HG03097 (cell line): Measurements from ENCODE around the gene CYP1A2.
"Not testable (repeated sequence)": the region's sequence is repeated elsewhere in the genome, so short reads cannot be mapped to it uniquely, and the experiment has no call there.

Experiments used
- ATAC-seq: cut with Tn5 transposase; IDR thresholded peaks from one replicate; pipeline ENCODE4 v1.9.1; 2021; ENCODE audit not compliant: unreplicated experiment, low FRiP score

The CYP1A2 gene

DNA sequence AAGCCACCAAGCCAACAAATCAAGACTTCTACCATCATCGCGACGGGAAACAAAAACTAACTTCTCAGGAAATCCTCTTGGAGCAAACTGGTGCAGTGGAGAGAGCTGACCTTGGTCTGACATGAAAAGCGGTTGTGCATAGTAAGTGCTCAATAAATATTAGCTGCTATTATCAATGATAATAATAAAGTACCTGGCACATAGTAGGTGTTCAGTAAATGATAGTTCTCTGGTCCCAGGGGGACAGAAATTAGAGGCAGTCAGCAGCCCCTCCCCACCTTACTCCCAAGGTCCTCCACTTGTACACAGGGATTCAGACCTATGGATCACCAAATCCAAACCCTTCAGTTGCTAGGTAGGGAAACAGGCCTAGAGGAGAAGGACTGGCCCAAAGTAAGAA lies 27.2 kb downstream of the CYP1A2 start:
- ATAC-seq: no peak

DNA sequence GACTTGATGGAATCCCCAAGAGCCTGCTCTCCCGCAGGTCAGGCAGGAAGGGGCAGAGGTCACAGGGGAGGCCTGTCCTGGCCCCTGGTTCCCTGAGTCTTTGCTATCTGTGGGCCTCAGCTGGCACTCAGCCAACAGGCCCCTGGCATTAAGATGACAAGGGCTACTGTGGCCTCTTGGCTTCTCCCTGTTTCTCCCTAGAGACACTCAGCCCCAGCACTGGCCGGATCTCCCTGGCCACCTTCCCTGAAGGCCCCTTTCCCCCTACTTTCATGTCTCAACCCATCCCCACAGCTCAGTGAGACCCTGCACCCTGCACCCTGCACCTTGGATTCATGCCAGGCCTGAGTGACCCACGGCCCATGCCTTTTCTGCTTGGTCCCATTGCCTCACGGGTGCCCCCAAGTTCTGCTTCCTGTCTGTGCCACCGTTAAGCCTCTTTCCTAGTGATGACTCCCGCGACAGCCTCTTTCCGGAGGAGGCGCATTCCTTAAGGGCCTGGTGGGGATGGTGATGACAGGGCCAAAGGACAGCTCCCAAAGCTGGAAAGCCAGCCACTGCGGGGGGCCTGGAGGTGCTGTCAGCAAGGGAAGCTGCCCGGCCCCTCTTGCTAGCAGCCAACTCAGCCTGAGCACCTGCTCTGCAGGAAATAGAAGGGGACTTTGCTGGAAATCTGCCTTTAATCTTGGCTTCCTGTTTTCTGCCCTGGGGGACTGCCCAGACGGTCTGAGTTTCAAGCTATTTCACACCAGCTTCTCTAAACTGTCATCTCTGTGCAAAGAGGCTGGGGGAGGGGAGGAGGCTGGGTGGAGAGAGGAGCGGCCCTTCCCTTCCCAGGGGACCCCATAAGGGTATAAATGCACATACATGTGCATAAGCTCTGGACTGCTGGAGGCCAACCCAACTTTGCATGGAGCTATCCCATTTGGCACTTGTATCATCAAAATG lies 28.4 kb downstream of the CYP1A2 start:
- peak; percentile 40 for ATAC-seq

DNA sequence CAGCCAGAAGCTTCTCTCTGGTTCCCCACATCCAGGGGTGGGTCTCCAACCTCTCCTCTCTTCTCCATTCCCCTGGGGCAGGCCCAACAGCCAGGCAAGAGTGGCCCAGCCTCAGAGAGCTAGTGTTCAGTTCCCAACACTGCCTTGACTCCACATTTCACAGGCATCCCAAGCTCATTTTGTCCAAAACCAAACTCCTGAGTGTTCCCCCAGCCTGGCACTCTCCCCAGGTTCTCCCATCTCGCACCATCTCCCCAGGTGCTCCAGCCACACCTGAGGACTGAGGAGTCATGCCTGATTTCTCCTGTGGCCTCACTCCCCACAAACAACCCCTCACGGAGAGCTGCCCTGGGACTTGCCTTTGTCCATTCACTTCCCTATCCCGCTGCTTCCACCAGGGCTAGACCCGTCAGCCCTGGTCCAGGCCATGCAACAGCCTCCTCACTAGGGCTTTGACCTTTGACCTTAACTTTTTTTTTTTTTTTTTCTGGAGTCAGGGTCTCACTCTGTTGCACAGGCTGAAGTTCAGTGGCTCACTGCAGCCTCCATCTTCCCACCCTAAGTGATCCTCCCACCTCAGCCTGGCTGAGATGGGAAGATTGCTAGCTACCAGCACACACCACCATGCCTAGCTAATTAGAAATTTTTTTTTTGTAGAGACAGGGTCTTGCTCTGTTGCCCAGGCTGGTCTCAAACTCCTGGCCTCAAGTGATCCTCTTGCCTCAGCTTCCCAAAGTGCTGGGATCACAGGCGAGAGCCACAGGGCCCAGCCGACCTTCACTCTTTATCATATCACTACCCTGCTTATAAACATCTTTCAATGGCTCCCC lies 29.3 kb downstream of the CYP1A2 start:
- no peak for ATAC-seq

DNA sequence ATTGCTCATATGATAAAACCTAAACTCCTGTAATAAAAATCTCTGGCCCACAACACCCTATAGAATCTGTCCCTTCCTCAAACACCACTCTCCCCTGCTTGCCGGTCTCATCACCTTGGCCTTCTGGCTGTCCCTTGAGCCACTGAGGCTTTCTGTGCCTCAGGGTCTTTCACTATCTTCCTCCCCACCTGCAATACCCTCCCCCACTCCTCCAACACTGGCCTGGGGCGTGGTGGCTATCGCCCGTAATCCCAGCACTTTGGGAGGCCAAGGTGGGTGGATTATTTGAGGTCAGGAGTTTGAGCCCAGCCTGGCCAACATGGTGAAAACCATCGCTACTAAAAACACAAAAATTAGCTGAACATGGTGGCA lies 29.9 kb downstream of the CYP1A2 start:
- ATAC-seq: no peak

DNA sequence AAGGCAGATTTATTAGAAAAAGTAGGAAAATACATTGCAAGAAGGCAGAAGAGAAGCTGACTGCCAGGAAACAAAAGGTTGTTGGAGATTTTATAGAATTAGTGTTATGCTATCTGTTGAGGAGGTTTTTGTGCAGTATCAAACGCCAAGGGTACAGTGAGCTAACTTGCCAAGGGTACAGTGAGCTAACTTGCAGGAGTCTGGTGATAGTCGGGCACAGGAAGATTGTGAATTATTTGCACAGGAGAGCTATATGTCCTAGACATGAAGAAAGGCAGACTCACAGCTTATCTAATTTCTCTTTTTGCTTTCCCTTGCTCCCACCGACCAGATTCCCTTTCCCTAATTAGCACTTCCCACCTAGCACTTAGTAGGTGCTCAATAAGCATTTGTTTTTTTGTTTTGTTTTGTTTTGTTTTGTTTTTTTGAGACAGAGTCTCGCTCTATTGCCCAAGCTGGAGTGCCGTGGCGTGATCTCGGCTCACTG lies 30.6 kb downstream of the CYP1A2 start:
- no peak for ATAC-seq

DNA sequence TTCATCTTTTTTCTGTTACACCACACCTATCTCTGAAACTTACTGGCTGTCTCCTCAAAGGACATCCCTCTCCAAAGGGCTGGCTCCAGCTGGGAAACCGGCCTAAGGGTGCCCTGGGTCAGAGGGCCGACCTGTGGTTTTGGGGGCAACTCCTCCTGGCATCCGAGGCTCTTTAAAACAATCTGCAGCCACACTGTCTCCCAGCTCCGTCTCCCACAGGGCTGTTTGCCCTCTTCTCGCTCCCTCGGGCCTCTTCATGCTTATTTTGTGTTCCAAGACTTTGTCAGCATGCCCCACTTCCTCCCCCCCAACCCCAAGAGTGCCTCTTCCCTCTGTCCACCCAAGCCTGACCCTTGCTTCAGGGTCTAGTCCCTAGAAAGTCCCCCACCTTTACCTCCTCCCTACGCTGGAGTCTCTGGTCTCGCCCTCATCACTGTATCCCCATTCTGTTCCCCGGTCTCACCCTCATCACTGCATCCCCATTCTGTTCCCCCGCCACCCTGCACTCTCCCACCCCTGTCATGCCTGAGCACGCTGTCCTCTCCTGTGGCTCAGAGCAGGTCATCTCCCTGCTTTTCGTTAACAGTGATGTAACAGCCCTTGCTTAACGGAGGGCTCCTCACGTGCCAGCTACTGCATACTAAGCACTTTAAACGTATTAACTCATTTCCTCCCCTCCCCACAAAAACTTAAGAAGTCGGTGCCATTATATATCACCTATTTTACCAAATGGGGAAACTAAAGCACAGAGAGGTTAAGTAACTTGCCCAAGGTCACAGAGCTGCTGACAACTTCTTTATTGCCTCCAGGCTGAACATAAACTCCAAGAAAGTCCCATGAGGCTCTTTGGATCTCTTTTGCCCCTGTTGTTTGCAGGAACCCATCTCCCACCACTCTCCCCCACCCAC lies 32.1 kb downstream of the CYP1A2 start:
- ATAC-seq: no peak

DNA sequence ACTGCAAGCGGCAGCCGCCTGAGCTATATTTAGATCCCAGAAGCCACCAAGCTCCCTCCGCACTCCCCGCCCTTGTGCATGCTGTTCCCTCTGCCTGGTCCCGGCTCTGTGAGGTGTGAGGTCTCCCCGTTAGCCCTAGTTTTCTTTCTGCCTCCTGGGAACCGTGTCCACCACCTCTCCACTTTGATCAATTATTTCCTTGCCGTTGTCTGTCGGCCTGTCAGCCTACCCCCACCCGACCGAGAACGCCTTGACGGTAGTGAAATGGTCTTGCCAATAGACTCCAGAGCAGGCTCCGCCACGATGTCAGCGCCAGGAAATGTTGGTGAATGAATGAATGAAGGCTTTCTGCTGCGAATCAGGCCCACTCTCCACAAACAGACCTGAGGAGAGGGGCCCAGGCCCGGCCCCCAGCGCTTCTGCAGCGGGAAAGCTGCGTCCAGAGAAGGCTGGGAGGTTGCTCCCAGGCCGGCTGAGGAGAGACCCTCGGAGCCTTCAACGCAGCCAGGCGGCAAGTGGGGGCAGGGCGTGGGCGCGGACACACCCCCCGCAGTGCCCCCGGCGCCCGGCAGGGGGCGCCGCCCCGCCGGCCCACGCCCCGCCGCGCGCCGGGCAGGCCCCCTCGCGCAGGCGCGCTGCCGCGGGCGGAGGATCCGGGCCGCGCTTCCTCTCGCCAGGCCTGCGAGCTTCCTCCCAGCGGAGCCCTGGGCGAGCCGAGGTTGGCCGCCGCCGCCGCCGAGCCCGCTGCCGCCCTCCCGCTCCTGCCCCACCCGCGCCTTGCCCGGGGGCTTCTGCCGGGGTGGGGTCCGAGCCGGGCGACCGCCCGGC lies 33.0 kb downstream of the CYP1A2 start, which contains the start of gene CSK:
TSS of gene CSK (plus strand) at position 650 of the 828 bp plus-strand sequence. CDS start 16,218 bp downstream, outside the sequence.
- ATAC-seq: peak; percentile 30

DNA sequence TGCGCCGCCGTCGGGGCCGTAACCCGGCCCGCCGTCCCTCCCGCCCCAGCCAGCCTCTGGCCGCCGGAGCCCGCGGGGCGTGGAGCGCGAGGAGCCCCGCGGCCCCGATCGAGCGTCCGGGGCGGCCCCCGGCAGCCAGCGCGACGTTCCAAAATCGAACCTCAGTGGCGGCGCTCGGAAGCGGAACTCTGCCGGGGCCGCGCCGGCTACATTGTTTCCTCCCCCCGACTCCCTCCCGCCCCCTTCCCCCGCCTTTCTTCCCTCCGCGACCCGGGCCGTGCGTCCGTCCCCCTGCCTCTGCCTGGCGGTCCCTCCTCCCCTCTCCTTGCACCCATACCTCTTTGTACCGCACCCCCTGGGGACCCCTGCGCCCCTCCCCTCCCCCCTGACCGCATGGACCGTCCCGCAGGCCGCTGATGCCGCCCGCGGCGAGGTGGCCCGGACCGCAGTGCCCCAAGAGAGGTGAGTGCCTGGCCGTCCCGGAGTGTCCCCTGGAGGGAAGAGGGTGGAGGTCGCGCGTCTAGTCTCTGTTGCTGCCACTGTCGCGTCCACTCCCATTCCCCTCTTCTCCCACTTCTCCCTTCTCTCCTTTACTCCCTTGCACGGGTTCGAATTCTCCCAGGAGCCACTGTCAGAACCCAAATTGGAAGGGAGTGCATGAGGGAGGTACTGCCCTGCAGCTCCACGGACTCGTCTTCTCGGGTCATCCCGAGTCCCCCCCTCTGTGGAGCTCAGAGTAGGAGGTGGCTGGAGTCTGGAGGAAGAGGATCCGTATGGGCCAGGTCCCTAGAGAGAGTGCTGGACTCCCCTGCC lies 33.8 kb downstream of the CYP1A2 start:
- peak; percentile 5 for ATAC-seq

DNA sequence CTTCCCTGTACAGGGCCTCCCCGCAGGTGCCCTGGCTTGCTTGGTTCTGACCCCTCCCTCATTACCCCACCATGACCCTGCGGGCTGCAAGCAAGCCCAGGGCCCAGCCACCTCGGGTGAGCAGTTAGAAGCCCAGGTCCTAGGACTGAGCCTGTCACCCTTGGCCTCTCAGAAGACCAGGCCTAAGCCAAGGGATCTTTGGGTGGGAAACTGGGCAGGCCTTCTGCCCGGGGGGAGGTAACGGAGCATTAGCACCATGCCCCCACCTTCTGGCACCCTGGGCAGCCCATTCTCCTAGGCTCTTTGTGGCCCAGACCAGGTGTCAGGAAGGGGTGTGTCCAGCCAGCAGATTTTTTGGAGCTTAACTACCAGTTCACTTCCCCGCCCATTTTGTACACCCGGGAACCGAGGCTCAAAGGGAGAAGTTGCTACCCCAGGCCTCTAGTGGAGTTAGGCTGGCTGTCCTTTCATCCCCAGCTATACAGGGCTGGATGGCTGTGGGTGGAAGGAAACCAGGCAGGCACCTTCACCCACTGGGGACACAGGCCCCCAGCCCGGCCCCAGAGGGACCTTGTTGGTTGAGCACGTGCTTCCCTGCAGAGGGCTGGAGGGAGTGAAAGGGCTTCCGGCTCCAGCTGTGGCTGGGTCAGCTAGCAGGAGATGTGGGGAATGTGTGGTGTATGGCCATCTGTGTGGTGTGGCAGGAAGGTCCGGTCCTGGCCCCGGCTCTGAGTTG lies 34.6 kb downstream of the CYP1A2 start:
- ATAC-seq: no peak

DNA sequence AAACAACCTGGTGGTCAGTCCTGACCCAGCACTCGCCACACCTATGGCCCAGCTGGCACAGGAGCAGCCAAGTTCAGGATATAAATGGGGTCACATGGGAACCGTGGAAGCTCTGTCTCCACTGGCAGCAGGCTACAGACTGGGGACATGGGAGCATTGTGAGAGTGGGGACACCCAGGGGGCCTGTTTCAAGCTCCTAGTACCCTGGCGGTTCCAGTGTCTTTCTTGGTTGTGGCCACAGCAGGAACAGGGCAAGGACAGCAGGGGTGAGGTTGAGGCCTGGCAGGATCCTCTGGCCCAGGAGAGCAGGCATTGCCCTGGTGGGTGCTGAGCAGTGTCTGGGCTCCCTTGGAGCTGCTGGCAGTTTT lies 35.1 kb downstream of the CYP1A2 start:
- ATAC-seq: no peak

DNA sequence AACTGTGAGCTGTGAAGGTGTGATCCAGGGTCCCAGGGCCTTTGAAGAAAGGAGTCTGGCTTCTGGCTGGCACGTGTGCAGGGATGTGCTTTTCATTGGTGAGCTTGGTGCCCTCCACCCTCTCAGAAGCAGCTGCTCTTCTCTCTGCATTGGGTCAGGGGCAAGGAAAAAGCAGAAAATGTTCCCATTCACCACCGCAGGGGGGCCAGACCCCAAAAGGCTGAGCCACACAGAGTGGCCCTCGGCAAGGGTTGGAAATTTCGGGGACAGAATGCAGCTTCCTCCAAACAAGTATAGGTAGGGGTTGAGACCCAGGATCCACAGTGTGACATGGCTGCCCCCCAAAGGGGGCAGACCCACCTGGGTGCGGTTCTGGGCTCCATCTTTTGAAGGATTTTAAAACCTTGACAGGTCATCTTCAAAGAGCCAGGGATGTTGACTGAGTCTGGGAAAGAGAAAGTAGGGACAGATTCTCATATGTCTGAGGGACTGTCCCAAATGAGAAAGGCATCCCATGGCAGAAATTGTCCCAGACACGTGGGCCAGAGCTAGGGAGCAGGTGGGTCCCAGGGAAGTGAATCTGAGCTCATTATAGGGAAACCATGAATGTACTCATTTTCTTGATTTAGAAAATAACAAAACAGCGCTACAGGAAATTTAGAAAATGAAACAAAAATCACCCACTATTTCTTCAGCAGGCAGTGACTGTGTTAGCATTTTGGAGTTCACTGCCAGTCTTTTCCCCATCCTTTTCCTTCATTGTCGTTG lies 36.0 kb downstream of the CYP1A2 start:
- ATAC-seq: no peak

DNA sequence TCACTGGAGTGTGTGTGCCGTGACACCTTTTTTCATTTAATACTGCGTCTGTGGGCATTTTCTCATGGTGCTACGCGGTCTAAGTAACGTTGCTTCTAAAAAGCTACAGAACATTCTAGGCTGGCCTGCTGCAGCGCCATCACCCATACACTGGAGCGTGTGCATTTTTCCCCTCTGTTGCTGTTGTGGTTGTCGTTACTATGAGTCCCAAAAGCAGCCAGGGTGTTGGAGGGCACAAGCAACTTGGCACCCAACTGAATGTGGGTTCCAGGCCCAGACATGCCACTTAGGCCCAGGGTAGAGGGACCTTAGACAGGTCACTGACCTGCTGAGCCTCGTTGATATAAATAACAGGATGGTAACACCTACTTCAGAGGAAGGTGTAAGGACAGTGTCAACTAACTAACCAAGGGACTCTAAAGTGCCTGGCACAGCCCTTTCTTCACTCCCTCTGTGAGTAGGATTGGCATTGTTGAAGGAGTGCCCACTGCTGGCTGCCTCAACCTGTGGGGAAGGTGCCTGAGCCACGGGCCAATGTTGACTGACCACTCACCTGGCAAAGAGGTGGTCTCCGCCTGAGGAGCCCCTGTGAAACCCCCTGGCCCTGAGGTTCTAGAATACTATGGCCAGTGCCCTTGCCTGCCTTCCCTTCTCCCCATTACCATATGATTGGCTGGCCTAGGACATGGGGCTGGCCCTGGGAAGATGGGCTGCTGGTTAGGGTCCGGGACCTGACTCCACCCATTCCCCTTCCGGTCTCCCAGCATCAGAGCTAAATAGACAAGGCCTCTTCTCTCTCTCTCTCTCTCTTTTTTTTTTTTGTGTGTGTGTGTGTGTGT lies 36.8 kb downstream of the CYP1A2 start:
- ATAC-seq: no peak

DNA sequence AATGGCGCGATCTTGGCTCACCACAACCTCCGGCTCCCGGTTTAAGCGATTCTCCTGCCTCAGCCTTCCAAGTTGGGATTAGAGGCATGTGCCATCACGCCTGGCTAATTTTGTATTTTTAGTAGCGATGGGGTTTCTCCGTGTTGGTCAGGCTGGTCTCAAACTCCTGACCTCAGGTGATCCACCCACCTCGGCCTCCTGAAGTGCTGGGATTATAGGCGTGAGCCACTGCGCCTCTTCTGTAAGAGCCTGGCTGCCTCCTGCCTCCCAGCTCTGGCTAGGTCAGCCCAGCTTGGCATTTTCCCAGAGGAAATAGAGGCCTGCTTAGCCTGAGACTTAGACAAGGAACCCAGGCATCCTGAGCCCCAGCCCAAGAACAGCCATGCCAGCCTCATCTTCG lies 37.4 kb downstream of the CYP1A2 start:
- ATAC-seq: not testable (repeated sequence)

DNA sequence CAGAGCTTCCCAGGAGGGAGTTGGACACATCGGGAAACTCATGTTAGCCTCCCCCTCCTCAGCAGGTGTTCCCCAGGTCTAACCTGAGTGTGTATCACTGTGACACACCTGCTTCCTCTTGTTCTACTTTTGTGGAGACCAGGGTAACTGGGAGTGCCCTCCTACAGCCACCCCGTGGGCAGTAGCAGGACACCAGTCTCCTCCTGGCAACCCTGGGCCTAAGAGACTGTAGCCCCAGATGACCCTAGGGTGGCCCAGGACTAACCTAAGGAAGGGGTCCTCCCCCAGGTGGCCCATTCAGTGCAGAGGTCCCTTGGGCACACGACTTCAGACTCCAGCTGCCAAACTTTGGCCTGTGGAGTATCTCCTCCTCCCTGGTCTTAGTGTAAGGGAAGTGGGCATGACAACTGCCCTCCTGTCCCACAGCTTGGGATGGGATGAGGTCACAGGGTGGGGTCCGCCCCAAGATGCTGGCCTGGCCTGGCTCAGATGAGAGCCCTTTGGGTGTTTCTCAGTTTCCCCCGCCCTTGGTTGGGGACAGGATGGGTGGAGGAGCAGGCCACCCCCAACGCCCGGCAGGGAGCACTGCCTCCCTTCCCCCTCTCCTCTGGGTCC lies 38.0 kb downstream of the CYP1A2 start:
- no peak for ATAC-seq

DNA sequence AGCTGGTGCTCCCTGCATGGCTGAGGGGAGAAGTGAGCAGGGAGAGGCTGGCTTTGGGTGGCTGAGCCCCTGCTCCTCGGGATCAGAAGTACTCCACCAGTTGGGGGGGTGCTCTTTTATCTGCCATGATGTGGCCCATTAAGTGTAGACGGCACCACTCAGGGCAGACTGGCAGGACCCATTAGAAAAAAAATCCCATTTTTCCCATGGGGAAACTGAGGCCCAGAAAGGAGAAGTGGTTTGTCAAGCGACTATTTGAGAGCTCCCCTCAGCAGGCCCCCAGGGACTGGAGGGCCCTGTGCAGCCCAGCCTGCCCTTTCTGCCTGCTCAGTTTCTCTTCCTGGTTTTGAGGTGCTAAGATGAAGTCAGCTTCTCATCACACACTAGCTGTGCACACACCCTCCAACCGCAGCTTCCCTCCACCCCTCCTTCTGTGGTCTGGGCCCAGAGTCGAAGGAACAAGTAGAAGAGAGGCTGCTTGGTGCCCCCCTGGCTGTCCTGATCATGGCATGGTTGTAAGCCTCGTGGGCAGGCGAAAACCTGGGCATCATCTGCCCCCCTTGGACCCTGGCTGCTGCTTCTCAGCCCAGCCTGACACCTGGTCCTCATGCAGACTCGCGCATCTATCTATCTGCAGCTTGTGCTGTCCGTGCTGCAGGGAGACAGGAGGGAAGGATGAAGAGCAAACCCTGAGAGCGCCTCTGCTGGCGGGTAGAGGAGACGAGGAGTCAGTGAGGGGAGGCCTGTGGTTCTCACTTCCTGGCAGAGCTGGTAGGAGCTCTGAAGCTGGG lies 38.8 kb downstream of the CYP1A2 start:
- peak; percentile 37 for ATAC-seq
